ENCODE data around the gene CBY2. TPM values are rescaled to one million over a fixed set of nuclear protein-coding genes. Genes with fewer than 3 reads are reported as not detected.
A peak's percentile ranks its signal among the peaks of the same experiment; 100 is the strongest.

The CBY2 gene
- total RNA-seq, 2 donors from 2014 or later = not detected

- peaks cover 12% of the 10 kb centered on the region for H3K27me3 Mint-ChIP-seq
- ATAC-seq (no peak), DNase-seq (no peak)
- H3K4me3 Mint-ChIP-seq = no peak overlapping the region
- no peaks in the 10 kb centered on the region for H3K36me3 Mint-ChIP-seq (ENCODE audit: low read depth)
- H3K4me1 Mint-ChIP-seq = peaks cover 12% of the 10 kb centered on the region
- H3K9me3 ChIP-seq (ENCODE audit: control insufficient read depth, low read length, poor library complexity, severe bottlenecking) = no peaks in the 10 kb centered on the region
- H3K27ac Mint-ChIP-seq = no peak overlapping the region
These were observed 19.6 kb upstream of the CBY2 start for GRCh38 chr13:45682494-45683008.

- no peaks in the 10 kb centered on the region for H3K36me3 Mint-ChIP-seq (ENCODE audit: low read depth)
- H3K4me3 Mint-ChIP-seq = no peak overlapping the region
- no peak overlapping the region for H3K27ac Mint-ChIP-seq
- H3K27me3 Mint-ChIP-seq = peaks cover 12% of the 10 kb centered on the region
- DNase-seq = no peak
- no peaks in the 10 kb centered on the region for H3K9me3 ChIP-seq (ENCODE audit: control insufficient read depth, low read length, poor library complexity, severe bottlenecking)
- H3K4me1 Mint-ChIP-seq = peaks cover 12% of the 10 kb centered on the region
- no peak for ATAC-seq
These were observed 18.4 kb upstream of the CBY2 start for GRCh38 chr13:45683701-45684100.

- DNase-seq (no peak), ATAC-seq (no peak)
- no peaks in the 10 kb centered on the region for H3K9me3 ChIP-seq (ENCODE audit: control insufficient read depth, low read length, poor library complexity, severe bottlenecking)
- H3K4me1 Mint-ChIP-seq = peaks cover 6% of the 10 kb centered on the region
- H3K36me3 Mint-ChIP-seq (ENCODE audit: low read depth) = no peaks in the 10 kb centered on the region
- peaks cover 24% of the 10 kb centered on the region for H3K27me3 Mint-ChIP-seq
- no peak overlapping the region for H3K27ac Mint-ChIP-seq
- no peak overlapping the region for H3K4me3 Mint-ChIP-seq
These were observed 13.5 kb upstream of the CBY2 start for GRCh38 chr13:45688577-45688976.

- Mint-ChIP-seq H3K36me3 (ENCODE audit: low read depth) (no peaks in the 10 kb centered on the region), H3K27ac (no peak overlapping the region), H3K27me3 (peaks cover 14% of the 10 kb centered on the region), H3K4me3 (no peak overlapping the region), H3K4me1 (peaks cover 7% of the 10 kb centered on the region)
- H3K9me3 ChIP-seq (ENCODE audit: control insufficient read depth, low read length, poor library complexity, severe bottlenecking) = no peaks in the 10 kb centered on the region
- DNase-seq (no peak), ATAC-seq (no peak)
These were observed 11.5 kb upstream of the CBY2 start for GRCh38 chr13:45690636-45691035.

GRCh38 chr13:45691251-45691650, 10.9 kb upstream of the CBY2 start:
- no peak overlapping the region for H3K27ac Mint-ChIP-seq
- peaks cover 14% of the 10 kb centered on the region for H3K27me3 Mint-ChIP-seq
- H3K9me3 ChIP-seq (ENCODE audit: control insufficient read depth, low read length, poor library complexity, severe bottlenecking) = no peaks in the 10 kb centered on the region
- H3K4me1 Mint-ChIP-seq = peaks cover 9% of the 10 kb centered on the region
- DNase-seq = no peak
- ATAC-seq = no peak
- no peak overlapping the region for H3K4me3 Mint-ChIP-seq
- no peaks in the 10 kb centered on the region for H3K36me3 Mint-ChIP-seq (ENCODE audit: low read depth)

- H3K27ac Mint-ChIP-seq = no peak overlapping the region
- no peaks in the 10 kb centered on the region for H3K9me3 ChIP-seq (ENCODE audit: control insufficient read depth, low read length, poor library complexity, severe bottlenecking)
- H3K27me3 Mint-ChIP-seq = peaks cover 14% of the 10 kb centered on the region
- H3K4me1 Mint-ChIP-seq = peaks cover 9% of the 10 kb centered on the region
- ATAC-seq = no peak
- no peaks in the 10 kb centered on the region for H3K36me3 Mint-ChIP-seq (ENCODE audit: low read depth)
- H3K4me3 Mint-ChIP-seq = no peak overlapping the region
- no peak for DNase-seq
These were observed 10.5 kb upstream of the CBY2 start for GRCh38 chr13:45691667-45692066.

GRCh38 chr13:45695198-45695730, 6.9 kb upstream of the CBY2 start:
- DNase-seq (no peak), ATAC-seq (no peak)
- Mint-ChIP-seq H3K27me3 (peaks cover 12% of the 10 kb centered on the region), H3K4me1 (peaks cover 9% of the 10 kb centered on the region), H3K27ac (no peak overlapping the region), H3K4me3 (no peak overlapping the region), H3K36me3 (ENCODE audit: low read depth) (no peaks in the 10 kb centered on the region)
- H3K9me3 ChIP-seq (ENCODE audit: control insufficient read depth, low read length, poor library complexity, severe bottlenecking) = no peaks in the 10 kb centered on the region

- DNase-seq = no peak
- H3K27me3 Mint-ChIP-seq = peaks cover 6% of the 10 kb centered on the region
These were observed 5.4 kb upstream of the CBY2 start for GRCh38 chr13:45696610-45697226.

GRCh38 chr13:45700971-45701900, 884 bp upstream of the CBY2 start:
- Mint-ChIP-seq H3K36me3 (ENCODE audit: low read depth) (no peaks in the 10 kb centered on the region), H3K27ac (peak overlapping the region; percentile 19), H3K4me3 (no peak overlapping the region), H3K4me1 (peaks cover 6% of the 10 kb centered on the region), H3K27me3 (peaks cover 16% of the 10 kb centered on the region)
- ATAC-seq = peak; percentile 61
- no peaks in the 10 kb centered on the region for H3K9me3 ChIP-seq (ENCODE audit: control insufficient read depth, low read length, poor library complexity, severe bottlenecking)
- no peak for DNase-seq

More at GRCh38 chr13:45696610-45697226, 5.4 kb upstream of the CBY2 start:
- ATAC-seq = no peak
- H3K4me1 Mint-ChIP-seq = peaks cover 14% of the 10 kb centered on the region
- no peak overlapping the region for H3K4me3 Mint-ChIP-seq
- H3K9me3 ChIP-seq (ENCODE audit: control insufficient read depth, low read length, poor library complexity, severe bottlenecking) = no peaks in the 10 kb centered on the region
- H3K27ac Mint-ChIP-seq = no peak overlapping the region
- no peaks in the 10 kb centered on the region for H3K36me3 Mint-ChIP-seq (ENCODE audit: low read depth)

- no peak overlapping the region for H3K4me3 Mint-ChIP-seq
- H3K27me3 Mint-ChIP-seq = peaks cover 21% of the 10 kb centered on the region
- ATAC-seq (no peak), DNase-seq (no peak)
- peaks cover 6% of the 10 kb centered on the region for H3K4me1 Mint-ChIP-seq
- no peaks in the 10 kb centered on the region for H3K36me3 Mint-ChIP-seq (ENCODE audit: low read depth)
- no peaks in the 10 kb centered on the region for H3K9me3 ChIP-seq (ENCODE audit: control insufficient read depth, low read length, poor library complexity, severe bottlenecking)
- H3K27ac Mint-ChIP-seq = no peak overlapping the region
These were observed 810 bp downstream of the CBY2 start for GRCh38 chr13:45702869-45703391.

- DNase-seq (no peak), ATAC-seq (no peak)
- Mint-ChIP-seq H3K4me1 (peaks cover 6% of the 10 kb centered on the region), H3K27ac (no peak overlapping the region), H3K4me3 (no peak overlapping the region), H3K27me3 (peaks cover 21% of the 10 kb centered on the region), H3K36me3 (ENCODE audit: low read depth) (no peaks in the 10 kb centered on the region)
- no peaks in the 10 kb centered on the region for H3K9me3 ChIP-seq (ENCODE audit: control insufficient read depth, low read length, poor library complexity, severe bottlenecking)
These were observed 2.2 kb downstream of the CBY2 start for GRCh38 chr13:45704211-45704739.

GRCh38 chr13:45704854-45705695, 3.0 kb downstream of the CBY2 start:
- Mint-ChIP-seq H3K27me3 (peaks cover 21% of the 10 kb centered on the region), H3K27ac (no peak overlapping the region), H3K36me3 (ENCODE audit: low read depth) (no peaks in the 10 kb centered on the region), H3K4me1 (peaks cover 6% of the 10 kb centered on the region), H3K4me3 (no peak overlapping the region)
- DNase-seq (no peak), ATAC-seq (no peak)
- no peaks in the 10 kb centered on the region for H3K9me3 ChIP-seq (ENCODE audit: control insufficient read depth, low read length, poor library complexity, severe bottlenecking)

All from T-helper 17 cell (primary cell).